H9 (cell line): ENCODE data around the gene MAGED2. TPM values are rescaled to one million over a fixed set of nuclear protein-coding genes. Genes with fewer than 3 reads are reported as not detected.

Experiments used
- DNase-seq: peaks from one replicate; pipeline ENCODE4 v3.0.0-alpha.2; 2017
- H2AFZ ChIP-seq: one replicate; pipeline ENCODE4 v1.6.1; 2013; ENCODE audit warnings: mild to moderate bottlenecking, low read length, control low read depth, moderate library complexity
- H2AK5ac ChIP-seq: 2 replicates; pipeline ENCODE4 v1.6.1; 2013; ENCODE audit warnings: low read length, control low read depth, mixed read lengths; ENCODE audit not compliant: insufficient read length
- H2BK120ac ChIP-seq: one replicate; pipeline ENCODE4 v1.6.1; 2013; ENCODE audit warnings: low read depth, mild to moderate bottlenecking, low read length, control low read depth, inconsistent platforms; ENCODE audit not compliant: poor library complexity, severe bottlenecking
- H2BK12ac ChIP-seq: 2 replicates; pipeline ENCODE4 v1.6.1; 2013; ENCODE audit warnings: low read length, control low read depth, mixed read lengths, low read depth; ENCODE audit not compliant: insufficient read length
- H2BK15ac ChIP-seq: 2 replicates; pipeline ENCODE4 v1.6.1; 2013; ENCODE audit warnings: low read depth, low read length, control low read depth
- H2BK20ac ChIP-seq: one replicate; pipeline ENCODE4 v1.6.1; 2013; ENCODE audit warnings: low read depth, mild to moderate bottlenecking, low read length, control low read depth, inconsistent platforms; ENCODE audit not compliant: poor library complexity, severe bottlenecking
- H2BK5ac ChIP-seq: 2 replicates; pipeline ENCODE4 v1.6.1; 2013; ENCODE audit warnings: low read length, control low read depth, mixed read lengths; ENCODE audit not compliant: insufficient read length
- H3K14ac ChIP-seq: 2 replicates; pipeline ENCODE4 v1.6.1; 2013; ENCODE audit warnings: low read length, control low read depth; ENCODE audit not compliant: insufficient read depth
- H3K18ac ChIP-seq: 2 replicates; pipeline ENCODE4 v1.6.1; 2013; ENCODE audit warnings: low read depth, mild to moderate bottlenecking, mixed read lengths, low read length, control low read depth; ENCODE audit not compliant: insufficient read length
- H3K23ac ChIP-seq: 2 replicates; pipeline ENCODE4 v1.6.1; 2013; ENCODE audit warnings: low read length, control low read depth, mixed read lengths, low read depth; ENCODE audit not compliant: insufficient read length
- H3K23me2 ChIP-seq: 2 replicates; pipeline ENCODE4 v1.6.1; 2013; ENCODE audit warnings: low read depth, mild to moderate bottlenecking, mixed read lengths, low read length, control low read depth; ENCODE audit not compliant: insufficient read length, poor library complexity, severe bottlenecking
- H3K27ac ChIP-seq: 2 replicates; pipeline ENCODE4 v1.5.1; 2013; ENCODE audit warnings: low read length, control low read depth, mixed read lengths, low read depth; ENCODE audit not compliant: insufficient read length
- H3K27me3 ChIP-seq: 2 replicates; pipeline ENCODE4 v1.6.1; 2013; ENCODE audit warnings: low read length, control low read depth, inconsistent platforms; ENCODE audit not compliant: insufficient read depth
- H3K4ac ChIP-seq: 2 replicates; pipeline ENCODE4 v1.6.1; 2013; ENCODE audit warnings: low read depth, mild to moderate bottlenecking, control low read depth, inconsistent platforms, low read length, moderate library complexity
- H3K4me1 ChIP-seq: 2 replicates; pipeline ENCODE4 v1.6.1; 2013; ENCODE audit warnings: low read length, control low read depth, inconsistent platforms; ENCODE audit not compliant: insufficient read depth
- H3K4me2 ChIP-seq: 2 replicates; pipeline ENCODE4 v1.6.1; 2013; ENCODE audit warnings: low read length, control low read depth, mixed read lengths; ENCODE audit not compliant: insufficient read length, insufficient read depth
- H3K56ac ChIP-seq: 2 replicates; pipeline ENCODE4 v1.6.1; 2013; ENCODE audit warnings: low read depth, mild to moderate bottlenecking, mixed read lengths, low read length, control low read depth; ENCODE audit not compliant: insufficient read length
- H3K79me1 ChIP-seq: 2 replicates; pipeline ENCODE4 v1.6.1; 2013; ENCODE audit warnings: low read depth, mild to moderate bottlenecking, moderate library complexity, low read length, control low read depth, inconsistent platforms; ENCODE audit not compliant: insufficient read depth, poor library complexity, severe bottlenecking
- H3K79me2 ChIP-seq: 2 replicates; pipeline ENCODE4 v1.6.1; 2013; ENCODE audit warnings: low read length, control low read depth, inconsistent platforms; ENCODE audit not compliant: insufficient read depth
- H3K9ac ChIP-seq: 2 replicates; pipeline ENCODE4 v1.6.1; 2013; ENCODE audit warnings: low read length, control low read depth, mixed read lengths; ENCODE audit not compliant: insufficient read length; ENCODE audit errors: extremely low read depth
- H3K9me3 ChIP-seq: one replicate; pipeline ENCODE4 v1.6.1; 2013; ENCODE audit warnings: low read depth, low read length, inconsistent platforms; ENCODE audit not compliant: control insufficient read depth
- H3T11ph ChIP-seq: one replicate; pipeline ENCODE4 v1.6.1; 2013; ENCODE audit warnings: mild to moderate bottlenecking, low read length, control low read depth, inconsistent platforms
- H4K20me1 ChIP-seq: one replicate; pipeline ENCODE4 v1.6.1; 2013; ENCODE audit not compliant: control insufficient read depth, insufficient read length, insufficient read depth
- H4K5ac ChIP-seq: 2 replicates; pipeline ENCODE4 v1.6.1; 2013; ENCODE audit warnings: low read depth, mild to moderate bottlenecking, mixed read lengths, low read length, control low read depth; ENCODE audit not compliant: insufficient read length
- H4K8ac ChIP-seq: replicated peaks from 2 replicates; pipeline ENCODE4 v1.6.1; 2013; ENCODE audit warnings: low read length, control low read depth, mixed read lengths, low read depth; ENCODE audit not compliant: insufficient read length
- H4K91ac ChIP-seq: 2 replicates; pipeline ENCODE4 v1.6.1; 2013; ENCODE audit warnings: low read depth, mild to moderate bottlenecking, moderate library complexity, mixed read lengths, low read length, control low read depth; ENCODE audit not compliant: insufficient read length
- H3K27ac Mint-ChIP-seq, 3 experiments: 2 replicates in 2 of 3; 3 replicates in 1 of 3; pipeline ENCODE4 v1.8.0; 2020 to 2021; ENCODE audit warnings: mixed read lengths in 3 of 3, mild to moderate bottlenecking in 1 of 3, moderate library complexity in 1 of 3
- H3K27me3 Mint-ChIP-seq: 2 replicates; pipeline ENCODE4 v1.8.0; 2021; ENCODE audit warnings: low read depth, mild to moderate bottlenecking, moderate library complexity, mixed read lengths
- H3K36me3 Mint-ChIP-seq, 3 experiments: 2 replicates in 2 of 3; 3 replicates in 1 of 3; pipeline ENCODE4 v1.8.0; 2020 to 2021; ENCODE audit warnings: low read depth in 3 of 3, mixed read lengths in 3 of 3; ENCODE audit not compliant: insufficient read depth in 1 of 3
- H3K4me1 Mint-ChIP-seq, 2 experiments: 2 replicates each; pipeline ENCODE4 v1.8.0; 2020; ENCODE audit warnings: mixed read lengths in 2 of 2
- H3K4me3 Mint-ChIP-seq, 2 experiments: 2 replicates in 1 of 2; 3 replicates in 1 of 2; pipeline ENCODE4 v1.8.0; 2020 to 2021; ENCODE audit warnings: mild to moderate bottlenecking in 2 of 2, mixed read lengths in 2 of 2, moderate library complexity in 1 of 2
- H3K9me3 Mint-ChIP-seq, 2 experiments: 2 replicates in 1 of 2; 3 replicates in 1 of 2; pipeline ENCODE4 v1.8.0; 2020; ENCODE audit warnings: mild to moderate bottlenecking in 2 of 2, mixed read lengths in 2 of 2, moderate library complexity in 1 of 2
- CTCF ChIP-seq: fragments of 200-600 bp; sonication (generic); conservative IDR thresholded peaks from 3 replicates; pipeline ENCODE4 v1.8.0; 2021; ENCODE audit warnings: antibody characterized with exemption, mild to moderate bottlenecking
- WGBS: extraction: QIAGEN DNeasy Blood & Tissue Kit; methylation state at CpG from one replicate; pipeline ENCODE4 v1.1.7; 2013; ENCODE audit warnings: missing lambda C conversion rate, low lambda C conversion rate, mixed read lengths; ENCODE audit not compliant: insufficient read length; ENCODE audit errors: extremely low coverage; 5-methylcytosine and 5-hydroxymethylcytosine counted together
- total RNA-seq: library from RNA; stranded (reverse); gene quantifications from 2 replicates; pipeline ENCODE4 v1.2.1, GENCODE V29; 2021

The MAGED2 gene
- total RNA-seq, 1 experiment from 2014 or later: 146 TPM

GRCh38 chrX:54794795-54795194 is 12.8 kb upstream of the MAGED2 start:
- no peaks in the 10 kb centered on the region for H3K4me1 Mint-ChIP-seq
- Histone ChIP-seq H3K9ac (no peak overlapping the region), H4K20me1 (no peaks in the 10 kb centered on the region), H3K4me1 (no peaks in the 10 kb centered on the region), H3K23ac (no peak overlapping the region), H3K4me2 (no peak overlapping the region), H3K23me2 (no peaks in the 10 kb centered on the region), H2AK5ac (no peak overlapping the region), H4K91ac (no peak overlapping the region), H3K4ac (no peak overlapping the region), H4K8ac (no peak overlapping the region), H3K27ac (no peak overlapping the region), H4K5ac (no peak overlapping the region), H3K9me3 (peaks cover 47% of the 10 kb centered on the region), H3K18ac (no peak overlapping the region), H2BK12ac (no peak overlapping the region), H3K56ac (no peak overlapping the region), H2AFZ (no peak overlapping the region), H2BK120ac (no peak overlapping the region), H2BK20ac (no peak overlapping the region), H3K79me1 (no peaks in the 10 kb centered on the region), H3K79me2 (no peaks in the 10 kb centered on the region), H3K14ac (no peak overlapping the region), H3T11ph (no peak overlapping the region), H2BK15ac (no peak overlapping the region), H3K27me3 (no peaks in the 10 kb centered on the region; the same call in 1 of the 2 replicates), H2BK5ac (no peak overlapping the region)
- no peak for DNase-seq
- no peak for TF ChIP-seq CTCF
- H3K27ac Mint-ChIP-seq: no peak overlapping the region
- no peak overlapping the region for H3K4me3 Mint-ChIP-seq
- H3K36me3 Mint-ChIP-seq: no peaks in the 10 kb centered on the region; a peak in 3 of 7 replicates
- WGBS: no CpG with 5 or more reads among the region's 4 CpGs
- H3K9me3 Mint-ChIP-seq: peaks cover 57 to 65% of the 10 kb centered on the region in 2 experiments
- peaks cover 2% of the 10 kb centered on the region for H3K27me3 Mint-ChIP-seq
